HepG2 (cell line): ENCODE data around the gene FRMD8. TPM values are rescaled to one million over a fixed set of nuclear protein-coding genes. Genes with fewer than 3 reads are reported as not detected.

Experiments used
- ATF7-NPFF ChIP-seq: sonication (generic); formaldehyde crosslinking; IDR thresholded peaks from 2 replicates; pipeline ENCODE4 v1.8.1; 2023; ENCODE audit warnings: mild to moderate bottlenecking, low read depth, missing genetic modification reagents, moderate library complexity
- CHD2 ChIP-seq: IDR thresholded peaks from 2 replicates; pipeline ENCODE4 v1.6.1; 2011; ENCODE audit warnings: low read depth, low read length, improper control_type of control experiment
- FOSL2 ChIP-seq: sonication (generic); formaldehyde crosslinking; IDR thresholded peaks from 2 replicates; pipeline ENCODE4 v1.4.0; 2020; ENCODE audit warnings: missing genetic modification reagents
- GATAD2A ChIP-seq: IDR thresholded peaks from 2 replicates; pipeline ENCODE4 v1.6.1; 2016
- HCFC1 ChIP-seq: fragments of 150-350 bp; IDR thresholded peaks from 2 replicates; pipeline ENCODE4 v1.6.1; 2014; ENCODE audit warnings: low read depth, low read length
- JUN ChIP-seq: sonication (generic); formaldehyde crosslinking; IDR thresholded peaks from 2 replicates; pipeline ENCODE4 v1.4.0; 2020; ENCODE audit warnings: mild to moderate bottlenecking, missing genetic modification reagents
- KAT7 ChIP-seq: IDR thresholded peaks from 2 replicates; pipeline ENCODE4 v1.6.1; 2018; ENCODE audit warnings: borderline replicate concordance, missing compliant biosample characterization
- MLXIP ChIP-seq: sonication (generic); formaldehyde crosslinking; IDR thresholded peaks from 2 replicates; pipeline ENCODE4 v1.9.0; 2021; ENCODE audit warnings: missing genetic modification reagents, borderline replicate concordance
- POGZ ChIP-seq: sonication (generic); formaldehyde crosslinking; IDR thresholded peaks from 2 replicates; pipeline ENCODE4 v1.4.0; 2020; ENCODE audit warnings: mild to moderate bottlenecking, missing genetic modification reagents
- SMAD3 ChIP-seq: sonication (generic); formaldehyde crosslinking; IDR thresholded peaks from 2 replicates; pipeline ENCODE4 v1.4.0; 2020; ENCODE audit warnings: missing genetic modification reagents
- TBX3 ChIP-seq: fragments of 450-650 bp; IDR thresholded peaks from 2 replicates; pipeline ENCODE4 v1.6.1; 2017; ENCODE audit warnings: antibody characterized with exemption, mild to moderate bottlenecking, inconsistent platforms, borderline replicate concordance
- ZBTB21 ChIP-seq: sonication (generic); formaldehyde crosslinking; IDR thresholded peaks from 2 replicates; pipeline ENCODE4 v1.4.0; 2020; ENCODE audit warnings: missing genetic modification reagents
- ZBTB25 ChIP-seq: IDR thresholded peaks from 2 replicates; pipeline ENCODE4 v1.6.1; 2018; ENCODE audit warnings: missing genetic modification reagents
- ZBTB49 ChIP-seq: sonication (generic); formaldehyde crosslinking; IDR thresholded peaks from 2 replicates; pipeline ENCODE4 v1.4.0; 2020; ENCODE audit warnings: missing genetic modification reagents, borderline replicate concordance
- ZNF292 ChIP-seq: sonication (generic); formaldehyde crosslinking; IDR thresholded peaks from 2 replicates; pipeline ENCODE4 v1.8.1; 2022; ENCODE audit warnings: mild to moderate bottlenecking, low read depth, missing genetic modification reagents, borderline replicate concordance
- ZNF503 ChIP-seq: sonication (generic); formaldehyde crosslinking; IDR thresholded peaks from 2 replicates; pipeline ENCODE4 v1.4.0; 2020; ENCODE audit warnings: missing genetic modification reagents
- ZNF7 ChIP-seq: IDR thresholded peaks from 2 replicates; pipeline ENCODE4 v1.6.1; 2016; ENCODE audit warnings: missing biosample characterization, missing genetic modification reagents
- ZNF800 ChIP-seq: sonication (generic); formaldehyde crosslinking; IDR thresholded peaks from 2 replicates; pipeline ENCODE4 v1.4.0; 2020; ENCODE audit warnings: missing genetic modification reagents
- ZSCAN30 ChIP-seq: sonication (generic); formaldehyde crosslinking; IDR thresholded peaks from 2 replicates; pipeline ENCODE4 v1.5.0; 2020; ENCODE audit warnings: mild to moderate bottlenecking, missing genetic modification reagents
- polyA plus RNA-seq, 8 experiments: library from polyadenylated mRNA; depleted of rRNA in 3 of 8; stranded (reverse) in 7 of 8; unstranded in 1 of 8; fragments of >200 nt; fragmentation: Illumina TruSeq in 4 of 8; extraction: Trizol in 4 of 8; gene quantifications; 2 replicates each; pipeline versions ENCODE4 v1.2.1 to v1.2.3, GENCODE V29; 2011 to 2016; ENCODE audit warnings: low read depth in 4 of 8, missing spikeins in 1 of 8, mixed read lengths in 1 of 8; ENCODE audit not compliant: insufficient read depth in 1 of 8
- total RNA-seq, 5 experiments: library from RNA; depleted of rRNA; stranded (reverse); fragments of >200 nt; fragmentation: Illumina TruSeq; extraction: Trizol; gene quantifications; 2 replicates each; pipeline ENCODE4 v1.2.3, GENCODE V29; 2016; ENCODE audit warnings: low read depth in 1 of 5

Gene FRMD8
- total and polyA plus RNA-seq, 2 of the 13 experiments (the other 11 are each of a cell fraction or from before 2014, with no cell fraction given) = 5.8 to 20.6 TPM

- TF ChIP-seq ZBTB25 (CRISPR knock-in tag) (peak; percentile 75), ZNF503 (CRISPR knock-in tag) (no peak), KAT7 (CRISPR knock-in tag) (peak; percentile 51), ZSCAN30 (CRISPR knock-in tag) (peak; percentile 78; the same call in 1 of the 2 replicates), ZNF800 (CRISPR knock-in tag) (no peak; the same call in 1 of the 2 replicates), CHD2 (peak; percentile 87), HCFC1 (peak; percentile 51; the same call in 1 of the 2 replicates), JUN (CRISPR knock-in tag) (no peak), MLXIP (CRISPR knock-in tag) (peak; percentile 77; the same call in 1 of the 2 replicates), GATAD2A (CRISPR knock-in tag) (peak; percentile 48), FOSL2 (CRISPR knock-in tag) (peak; percentile 72), ZBTB49 (CRISPR knock-in tag) (peak; percentile 94), ZNF292 (CRISPR knock-in tag) (no peak), ZNF7 (CRISPR knock-in tag) (no peak; the same call in 1 of the 2 replicates), SMAD3 (CRISPR knock-in tag) (peak; percentile 81), ZBTB21 (CRISPR knock-in tag) (no peak), POGZ (CRISPR knock-in tag) (no peak; the same call in 1 of the 2 replicates), ATF7-NPFF (CRISPR knock-in tag) (peak; percentile 91), TBX3 (peak; percentile 48; the same call in 1 of the 2 replicates)
Observed at GRCh38 chr11:65422633-65423515, 36.4 kb downstream of the FRMD8 start, which contains the start of gene NEAT1 (continued).
